GM21576 (cell line): ENCODE measurements around the gene RAB3GAP1.
"Not testable (repeated sequence)": the region's sequence is repeated elsewhere in the genome, so short reads cannot be mapped to it uniquely, and the experiment has no call there.

Source experiments
- ATAC-seq: cut with Tn5 transposase; IDR thresholded peaks from one replicate; pipeline ENCODE4 v1.9.1; 2021; ENCODE audit warnings: mild to moderate bottlenecking, moderate library complexity; ENCODE audit not compliant: unreplicated experiment

The RAB3GAP1 gene

GRCh38 chr2:135099802-135100483 is 47.9 kb downstream of the RAB3GAP1 start:
- ATAC-seq: no peak

DNA sequence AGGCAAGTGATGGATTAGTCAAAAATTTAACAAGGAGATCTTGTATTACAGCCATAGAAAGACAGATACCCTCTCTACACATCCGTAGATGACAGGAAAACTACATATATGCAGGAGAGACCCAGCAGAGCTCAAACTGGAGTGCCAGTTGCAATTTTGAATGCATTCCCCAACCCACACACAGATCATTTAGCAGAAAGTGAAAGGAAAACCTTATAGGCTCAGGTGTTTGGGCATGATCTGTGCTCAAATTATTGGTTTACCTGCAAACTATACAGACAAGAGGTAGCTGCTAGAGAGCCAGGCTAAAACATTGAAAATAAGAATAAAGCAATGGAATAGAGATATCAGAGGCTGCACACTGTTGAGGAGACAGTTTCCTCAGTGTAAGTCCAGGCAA is 51.8 kb downstream of the RAB3GAP1 start:
- no peak for ATAC-seq

DNA sequence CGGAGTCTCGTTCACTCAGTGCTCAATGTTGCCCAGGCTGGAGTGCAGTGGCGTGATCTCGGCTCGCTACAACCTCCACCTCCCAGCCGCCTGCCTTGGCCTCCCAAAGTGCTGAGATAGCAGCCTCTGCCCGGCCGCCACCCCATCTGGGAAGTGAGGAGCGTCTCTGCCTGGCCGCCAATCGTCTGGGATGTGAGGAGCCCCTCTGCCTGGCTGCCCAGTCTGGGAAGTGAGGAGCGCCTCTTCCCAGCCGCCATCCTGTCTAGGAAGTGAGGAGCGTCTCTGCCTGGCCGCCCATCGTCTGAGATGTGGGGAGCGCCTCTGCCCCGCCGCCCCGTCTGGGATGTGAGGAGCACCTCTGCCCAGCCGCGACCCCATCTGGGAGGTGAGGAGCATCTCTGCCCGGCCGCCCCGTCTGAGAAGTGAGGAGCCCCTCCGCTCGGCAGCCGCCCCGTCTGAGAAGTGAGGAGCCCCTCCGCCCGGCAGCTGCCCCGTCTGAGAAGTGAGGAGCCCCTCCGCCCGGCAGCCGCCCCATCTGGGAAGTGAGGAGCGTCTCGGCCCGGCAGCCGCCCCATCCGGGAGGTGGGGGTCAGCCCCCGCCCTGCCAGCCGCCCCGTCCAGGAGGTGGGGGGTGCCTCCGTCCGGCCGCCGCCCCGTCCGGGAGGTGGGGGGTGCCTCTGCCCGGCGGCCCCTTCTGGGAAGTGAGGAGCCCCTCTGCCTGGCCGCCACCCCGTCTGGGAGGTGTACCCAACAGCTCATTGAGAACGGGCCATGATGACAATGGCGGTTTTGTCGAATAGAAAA is 53.6 kb downstream of the RAB3GAP1 start:
- ATAC-seq: not testable (repeated sequence)

GRCh38 chr2:135113322-135113721 is 61.2 kb downstream of the RAB3GAP1 start:
- no peak for ATAC-seq

DNA sequence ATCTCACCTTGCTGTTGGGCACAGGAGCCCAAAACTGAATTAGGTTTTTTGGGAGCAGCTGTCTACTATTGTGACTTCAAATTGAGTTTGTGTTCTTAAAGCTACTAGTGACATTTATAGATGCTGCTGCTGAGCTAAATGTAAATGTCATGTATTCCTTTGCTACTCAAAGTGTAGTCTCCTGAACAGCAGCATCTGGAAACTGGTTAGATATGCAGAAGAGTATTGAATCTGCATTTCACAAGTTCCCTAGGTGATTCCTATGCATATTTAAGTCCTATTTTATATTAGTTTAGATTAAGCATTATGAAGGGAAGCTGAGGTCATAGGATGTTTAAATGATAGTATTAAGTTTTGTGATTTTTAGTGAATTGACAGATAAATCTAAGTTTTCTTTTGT is 67.5 kb downstream of the RAB3GAP1 start:
- ATAC-seq: no peak

DNA sequence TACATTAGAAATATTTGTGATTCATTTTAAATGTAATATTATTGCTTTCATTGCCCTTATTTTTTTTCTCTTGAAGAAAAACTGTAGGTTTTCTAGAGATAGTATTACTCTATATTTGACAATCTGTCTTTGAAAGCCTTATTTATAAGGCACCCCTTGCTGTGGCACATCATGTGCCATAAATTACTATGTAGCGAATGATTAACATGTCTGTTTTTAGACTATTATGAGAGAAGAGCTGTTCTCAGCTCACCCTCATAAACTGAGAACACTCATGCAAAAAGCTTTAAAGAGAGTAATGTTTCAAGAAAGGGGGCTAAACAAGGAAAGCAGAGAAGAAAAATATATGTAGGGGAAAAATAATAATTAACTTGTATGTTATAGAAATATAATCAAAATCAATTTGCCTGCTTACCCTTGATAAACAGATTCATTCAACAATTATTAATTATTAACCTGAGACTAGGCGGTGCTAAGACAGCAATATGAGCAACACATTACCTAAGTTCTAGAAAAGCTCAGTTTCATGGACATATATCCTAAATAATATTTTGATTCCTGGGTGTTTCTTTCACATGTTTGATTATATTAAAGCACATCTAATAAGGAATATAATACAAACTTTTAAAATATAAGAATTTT is 69.0 kb downstream of the RAB3GAP1 start:
- no peak for ATAC-seq

DNA sequence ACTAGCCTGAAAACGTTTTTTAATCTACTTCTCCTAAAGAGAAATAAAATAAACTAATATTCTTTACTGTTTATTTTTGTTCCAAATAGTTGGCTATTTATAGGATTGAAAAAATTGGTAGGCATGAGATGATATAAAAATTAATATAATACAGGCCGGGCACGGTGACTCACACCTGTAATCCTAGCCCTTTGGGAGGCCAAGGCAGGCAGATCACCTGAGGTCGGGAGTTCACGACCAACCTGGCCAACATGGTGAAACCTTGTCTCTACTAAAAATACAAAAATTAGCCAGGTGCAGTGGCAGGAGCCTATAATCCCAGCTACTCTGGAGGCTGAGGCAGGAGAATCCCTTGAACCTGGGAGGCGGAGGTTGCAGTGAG is 69.6 kb downstream of the RAB3GAP1 start:
- ATAC-seq: not testable (repeated sequence)

DNA sequence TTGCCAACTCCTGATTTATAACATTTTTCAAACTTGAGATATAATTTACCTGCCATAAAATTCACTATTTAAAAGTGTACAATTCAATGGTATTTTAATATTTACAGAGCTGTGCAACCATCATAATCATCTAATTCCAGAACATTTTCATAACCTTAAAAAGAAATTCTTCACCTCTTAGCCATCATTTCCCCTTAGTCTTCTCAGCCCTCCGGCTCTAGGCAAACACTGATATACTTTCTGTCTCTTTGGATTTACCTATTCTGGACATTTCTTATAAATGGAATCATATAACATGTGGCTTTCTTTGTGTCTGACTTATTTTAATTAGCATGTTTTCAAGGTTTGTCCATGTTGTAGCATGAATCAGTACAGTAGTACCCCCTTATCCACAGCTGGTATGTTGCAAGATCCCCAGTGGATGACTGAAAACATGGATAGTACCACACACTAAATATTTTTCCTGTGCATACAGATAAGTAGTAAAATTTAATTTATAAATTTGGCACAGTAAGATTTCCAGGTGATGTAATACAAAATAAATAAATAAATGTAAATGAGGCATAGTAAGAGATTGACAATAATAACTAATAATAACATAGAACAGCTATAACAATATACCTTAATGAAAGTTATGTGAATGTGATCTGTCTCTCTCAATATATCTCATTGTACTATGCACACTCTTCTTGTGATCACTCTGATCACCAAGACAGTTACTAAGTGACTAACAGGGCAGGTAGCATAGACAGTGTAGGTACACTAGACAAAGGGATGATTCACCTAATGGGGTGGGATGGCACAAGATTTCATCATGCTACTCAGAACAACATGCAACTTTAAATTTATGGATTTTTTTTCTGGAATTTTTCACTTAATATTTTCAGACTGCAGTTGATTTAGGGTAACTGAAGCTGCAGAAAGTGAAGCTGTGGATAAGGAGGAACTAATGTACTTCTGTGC is 73.1 kb downstream of the RAB3GAP1 start:
- no peak for ATAC-seq

- ATAC-seq: no peak
Observed at GRCh38 chr2:135125940-135126339, 73.8 kb downstream of the RAB3GAP1 start.

DNA sequence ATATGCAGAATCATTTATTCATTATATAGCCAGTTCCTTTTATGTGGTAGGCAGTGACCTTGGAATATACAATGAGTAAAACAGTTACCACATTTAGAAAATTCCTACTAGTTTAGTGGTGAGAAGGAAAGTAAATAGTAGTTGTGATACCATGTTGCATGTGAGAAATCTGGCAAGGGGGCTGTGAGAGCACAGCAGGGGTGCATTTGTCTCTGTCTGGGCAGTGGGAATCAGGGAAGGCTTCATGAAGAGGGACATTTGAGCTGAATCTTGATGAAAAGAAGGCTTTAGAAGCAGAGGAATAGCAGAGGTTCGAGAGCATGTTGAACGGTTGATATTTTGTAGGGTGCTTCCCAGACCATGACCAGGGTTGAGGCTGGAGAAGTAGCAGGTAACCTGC is 78.7 kb downstream of the RAB3GAP1 start:
- ATAC-seq: no peak

DNA sequence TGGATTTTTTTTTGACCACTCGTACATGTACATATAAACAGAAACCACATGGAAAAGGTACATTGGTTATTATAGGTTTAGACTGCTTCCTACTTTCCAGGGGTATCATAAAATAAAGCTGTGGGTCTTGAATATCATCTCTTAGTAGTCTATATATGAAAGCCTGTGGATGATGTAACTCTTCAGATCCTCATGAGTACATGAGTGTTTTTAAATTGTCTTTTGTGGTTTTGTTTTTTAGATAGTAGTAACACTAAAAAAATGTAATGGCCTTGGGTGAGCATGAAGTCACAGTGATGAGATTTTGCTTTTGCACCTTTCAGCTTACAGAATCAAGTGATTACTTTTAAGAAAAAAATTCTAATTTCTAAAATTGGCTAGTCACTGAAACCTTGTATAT is 80.2 kb downstream of the RAB3GAP1 start:
- ATAC-seq: no peak

GRCh38 chr2:135140606-135141005 is 88.5 kb downstream of the RAB3GAP1 start:
- no peak for ATAC-seq

GRCh38 chr2:135142323-135142722 is 90.2 kb downstream of the RAB3GAP1 start:
- no peak for ATAC-seq

- ATAC-seq: no peak
Observed at GRCh38 chr2:135144343-135144742, 92.3 kb downstream of the RAB3GAP1 start.

- no peak for ATAC-seq
Observed at GRCh38 chr2:135149251-135149650, 97.2 kb downstream of the RAB3GAP1 start.

GRCh38 chr2:135150725-135151124 is 98.6 kb downstream of the RAB3GAP1 start:
- ATAC-seq: no peak

- ATAC-seq: no peak
Observed at GRCh38 chr2:135151615-135152014, 99.5 kb downstream of the RAB3GAP1 start.

- ATAC-seq: no peak
Observed at GRCh38 chr2:135152361-135152760, 100.3 kb downstream of the RAB3GAP1 start.

DNA sequence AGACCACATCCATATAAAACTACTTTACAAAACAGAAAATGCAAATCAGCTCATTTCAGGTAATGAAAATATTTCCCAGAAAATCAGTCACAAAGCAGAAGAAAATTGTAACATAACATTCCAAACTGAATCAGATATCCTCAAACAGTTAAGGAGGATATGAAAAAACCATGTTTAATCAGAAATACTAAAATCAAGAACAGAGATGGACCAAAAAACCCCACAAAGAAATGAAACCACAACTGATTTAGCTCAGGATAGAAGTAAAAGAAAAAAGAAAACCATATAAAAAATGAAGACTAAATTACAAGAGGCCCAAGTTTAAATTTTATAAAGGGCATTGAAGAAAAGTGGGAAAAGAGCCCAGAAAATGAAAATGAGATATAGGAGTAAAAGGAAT is 102.9 kb downstream of the RAB3GAP1 start:
- no peak for ATAC-seq

- no peak for ATAC-seq
Observed at GRCh38 chr2:135157856-135158255, 105.8 kb downstream of the RAB3GAP1 start.

DNA sequence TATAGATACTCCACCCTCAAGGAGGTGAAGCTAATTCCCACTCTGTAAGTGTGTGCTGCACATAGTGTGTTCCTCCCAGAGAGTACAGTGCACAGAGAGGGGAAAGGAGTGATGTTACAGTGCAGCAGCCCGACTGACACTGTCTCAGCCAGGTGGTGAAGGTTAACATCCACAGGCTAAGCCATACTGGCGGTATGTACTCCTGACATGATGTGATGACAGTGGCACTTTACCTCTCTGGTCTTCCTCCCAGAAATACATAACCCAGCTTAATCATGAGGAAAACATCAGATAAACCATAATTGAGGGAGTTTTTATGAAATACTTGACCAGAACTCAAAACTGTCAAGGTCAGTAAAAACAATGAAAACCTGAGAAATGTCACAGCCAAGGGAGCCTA is 107.1 kb downstream of the RAB3GAP1 start:
- ATAC-seq: no peak
